GM12878 (cell line): ENCODE data around the gene TNIP2.

Source experiments
- CHD4 ChIP-seq: fragments of 200-600 bp; sonication (generic); IDR thresholded peaks from 2 replicates; pipeline ENCODE4 v1.6.1; 2016; ENCODE audit warnings: mild to moderate bottlenecking
- EP300 ChIP-seq, 2 experiments: fragments of 150-350 bp in 1 of 2; IDR thresholded peaks; 2 replicates each; pipeline ENCODE4 v1.6.1; 2011 to 2012; ENCODE audit warnings: low read depth in 2 of 2, low read length in 2 of 2, borderline replicate concordance in 1 of 2, improper control_type of control experiment in 1 of 2, inconsistent platforms in 1 of 2; ENCODE audit not compliant: control insufficient read depth in 1 of 2
- FOXK2 ChIP-seq: fragments of 450-650 bp; IDR thresholded peaks from 2 replicates; pipeline ENCODE4 v1.6.1; 2017; ENCODE audit warnings: mild to moderate bottlenecking, moderate library complexity
- MTA2 ChIP-seq: fragments of 450-650 bp; IDR thresholded peaks from 2 replicates; pipeline ENCODE4 v1.6.1; 2016; ENCODE audit warnings: low read depth, mild to moderate bottlenecking, moderate library complexity
- MYC ChIP-seq: IDR thresholded peaks from 2 replicates; pipeline ENCODE4 v1.6.1; 2011; ENCODE audit warnings: mild to moderate bottlenecking, low read length, moderate library complexity, inconsistent platforms; ENCODE audit not compliant: insufficient read depth, insufficient replicate concordance, insufficient read length, severe bottlenecking
- POLR2AphosphoS5 ChIP-seq: IDR thresholded peaks from 2 replicates; pipeline ENCODE4 v1.6.1; 2011; ENCODE audit warnings: mild to moderate bottlenecking, low read length, inconsistent platforms
- RAD51 ChIP-seq: fragments of 450-650 bp; IDR thresholded peaks from 2 replicates; pipeline ENCODE4 v1.6.1; 2016; ENCODE audit warnings: moderate library complexity, mild to moderate bottlenecking, inconsistent platforms
- YBX1 ChIP-seq: fragments of 450-650 bp; IDR thresholded peaks from 2 replicates; pipeline ENCODE4 v1.6.1; 2016; ENCODE audit warnings: antibody characterized with exemption
- TF ChIP-seq, protein P1 (sequence below), 3 experiments: IDR thresholded peaks in 2 of 3; conservative IDR thresholded peaks in 1 of 3; 2 replicates each; pipeline ENCODE4 v1.5.1; 2011; ENCODE audit warnings: low read depth in 3 of 3, low read length in 3 of 3, mild to moderate bottlenecking in 3 of 3, control low read depth in 2 of 3, moderate library complexity in 2 of 3, inconsistent platforms in 1 of 3, mixed read lengths in 1 of 3; ENCODE audit not compliant: control insufficient read depth in 2 of 3, insufficient read depth in 1 of 3; ENCODE audit errors: extremely low read depth in 1 of 3

DNA sequence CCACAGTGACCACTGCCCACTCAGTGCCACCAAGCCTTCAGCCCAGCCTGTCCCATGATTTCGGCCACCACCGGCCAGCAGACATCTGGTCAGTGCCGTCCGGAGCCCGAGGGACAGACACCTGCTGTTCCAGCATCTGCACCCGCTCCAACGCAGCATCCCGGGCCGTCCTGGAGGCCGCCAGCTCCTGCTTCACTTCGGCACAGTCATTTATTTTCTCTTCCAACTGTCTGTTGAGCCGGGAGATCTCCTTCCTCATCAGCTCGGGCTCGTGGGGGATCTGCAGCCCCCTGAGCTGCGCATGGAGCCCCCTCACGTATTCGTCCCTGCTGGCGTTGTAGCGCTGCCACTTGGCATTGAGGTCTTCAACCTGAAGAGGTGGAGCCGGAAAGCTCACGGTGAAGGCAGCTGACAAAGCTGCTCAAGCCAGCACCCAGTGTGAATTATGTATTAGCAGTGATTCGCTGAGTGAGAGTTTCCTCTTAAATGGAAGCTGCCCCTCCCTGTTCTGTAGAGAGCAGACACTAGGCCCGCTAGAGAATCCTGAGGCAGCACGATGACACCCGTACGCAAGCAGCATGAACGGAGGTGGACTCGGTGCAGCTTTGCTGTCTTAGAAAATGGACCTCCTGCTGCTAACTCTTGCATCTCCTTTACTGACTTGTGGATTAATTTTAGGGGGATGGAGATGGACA is 11.4 kb downstream of the TNIP2 start:
- TF ChIP-seq, protein P1, sequence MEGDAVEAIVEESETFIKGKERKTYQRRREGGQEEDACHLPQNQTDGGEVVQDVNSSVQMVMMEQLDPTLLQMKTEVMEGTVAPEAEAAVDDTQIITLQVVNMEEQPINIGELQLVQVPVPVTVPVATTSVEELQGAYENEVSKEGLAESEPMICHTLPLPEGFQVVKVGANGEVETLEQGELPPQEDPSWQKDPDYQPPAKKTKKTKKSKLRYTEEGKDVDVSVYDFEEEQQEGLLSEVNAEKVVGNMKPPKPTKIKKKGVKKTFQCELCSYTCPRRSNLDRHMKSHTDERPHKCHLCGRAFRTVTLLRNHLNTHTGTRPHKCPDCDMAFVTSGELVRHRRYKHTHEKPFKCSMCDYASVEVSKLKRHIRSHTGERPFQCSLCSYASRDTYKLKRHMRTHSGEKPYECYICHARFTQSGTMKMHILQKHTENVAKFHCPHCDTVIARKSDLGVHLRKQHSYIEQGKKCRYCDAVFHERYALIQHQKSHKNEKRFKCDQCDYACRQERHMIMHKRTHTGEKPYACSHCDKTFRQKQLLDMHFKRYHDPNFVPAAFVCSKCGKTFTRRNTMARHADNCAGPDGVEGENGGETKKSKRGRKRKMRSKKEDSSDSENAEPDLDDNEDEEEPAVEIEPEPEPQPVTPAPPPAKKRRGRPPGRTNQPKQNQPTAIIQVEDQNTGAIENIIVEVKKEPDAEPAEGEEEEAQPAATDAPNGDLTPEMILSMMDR (IDR thresholded peaks at IDR 0.05 in 2 of 3, conservative IDR thresholded peaks at IDR 0.05 in 1 of 3; ENCODE audit: control insufficient read depth in 2 of 3, extremely low read depth in 1 of 3, insufficient read depth in 1 of 3, low read depth in 3 of 3, low read length in 3 of 3), result no peak
- TF ChIP-seq POLR2AphosphoS5 (no peak), MYC (no peak), YBX1 (no peak), RAD51 (no peak), EP300 (IDR thresholded peaks at IDR 0.05; ENCODE audit: borderline replicate concordance in 1 of 2, control insufficient read depth in 1 of 2, low read depth in 2 of 2, low read length in 2 of 2) (no peak), CHD4 (no peak), FOXK2 (no peak), MTA2 (no peak)
